H1 (cell line): ENCODE data around the gene SURF1. TPM values are rescaled to one million over a fixed set of nuclear protein-coding genes. Genes with fewer than 3 reads are reported as not detected.

ENCODE experiments used
- CTCF ChIA-PET: fragments of 300-600 bp; sonication (Branson Sonifier 250); formaldehyde crosslinking; loops from one replicate; lab custom pipeline; 2021; ENCODE audit not compliant: partially characterized antibody; lab: Charles Lee
- POLR2A ChIA-PET: fragments of 300-600 bp; sonication (Branson Sonifier 250); formaldehyde crosslinking; loops from one replicate; lab custom pipeline; 2021; ENCODE audit warnings: inconsistent platforms; ENCODE audit not compliant: partially characterized antibody; lab: Charles Lee
- DNase-seq, 2 experiments: peaks; one replicate each; pipeline versions ENCODE4 v3.0.0 to v3.0.0-alpha.2; 2010 to 2022; ENCODE audit warnings: low spot score in 2 of 2, low read depth in 1 of 2, mixed read lengths in 1 of 2
- FAIRE-seq: peaks from 2 replicates; lab custom pipeline; 2011; peaks lifted over from hg19 to GRCh38; lab: Jason Lieb, UNC
- H2AFZ ChIP-seq: 2 replicates; pipeline ENCODE4 v1.8.1; 2012; ENCODE audit warnings: low read length, inconsistent platforms
- H2AK5ac ChIP-seq: 2 replicates; pipeline ENCODE4 v1.6.1; 2013; ENCODE audit warnings: low read depth, low read length
- H2BK120ac ChIP-seq: replicated peaks from 2 replicates; pipeline ENCODE3; 2013; ENCODE audit warnings: low read depth, low read length, inconsistent platforms
- H2BK12ac ChIP-seq: 2 replicates; pipeline ENCODE4 v1.6.1; 2013; ENCODE audit warnings: low read depth, low read length
- H2BK15ac ChIP-seq: 2 replicates; pipeline ENCODE4 v1.6.1; 2013; ENCODE audit warnings: low read length
- H2BK20ac ChIP-seq: 2 replicates; pipeline ENCODE4 v1.6.1; 2013; ENCODE audit warnings: low read length
- H2BK5ac ChIP-seq: 2 replicates; pipeline ENCODE4 v1.6.1; 2013; ENCODE audit warnings: low read depth, low read length
- H3K14ac ChIP-seq: 2 replicates; pipeline ENCODE4 v1.6.1; 2013; ENCODE audit warnings: inconsistent platforms; ENCODE audit not compliant: insufficient read length
- H3K18ac ChIP-seq: 2 replicates; pipeline ENCODE4 v1.6.1; 2013; ENCODE audit warnings: low read length; ENCODE audit errors: extremely low read depth
- H3K23ac ChIP-seq: 2 replicates; pipeline ENCODE4 v1.6.1; 2013; ENCODE audit warnings: inconsistent platforms; ENCODE audit not compliant: insufficient read length
- H3K23me2 ChIP-seq: 2 replicates; pipeline ENCODE4 v1.6.1; 2013; ENCODE audit warnings: low read depth, low read length
- H3K27ac ChIP-seq: 2 replicates; pipeline ENCODE4 v1.6.1; 2011; ENCODE audit warnings: low read depth, low read length, inconsistent platforms
- H3K27me3 ChIP-seq, 4 experiments: replicated peaks in 1 of 4; 1 replicate in 1 of 4; 2 replicates in 3 of 4; pipeline versions ENCODE4 v1.6.1 to v1.8.1; 2011 to 2013; ENCODE audit warnings: low read length in 3 of 4, mild to moderate bottlenecking in 3 of 4, inconsistent platforms in 2 of 4, mixed read lengths in 2 of 4, moderate library complexity in 1 of 4; ENCODE audit not compliant: control insufficient read depth in 3 of 4, insufficient read depth in 3 of 4; ENCODE audit errors: extremely low read depth in 1 of 4
- H3K36me3 ChIP-seq, 4 experiments: 2 replicates each; pipeline versions ENCODE4 v1.6.1 to v1.8.1; 2011 to 2013; ENCODE audit warnings: mild to moderate bottlenecking in 4 of 4, low read length in 3 of 4, moderate library complexity in 2 of 4, control low read depth in 1 of 4, inconsistent platforms in 1 of 4; ENCODE audit not compliant: insufficient read depth in 4 of 4, control insufficient read depth in 2 of 4
- H3K4ac ChIP-seq: replicated peaks from 2 replicates; pipeline ENCODE3; 2013; ENCODE audit warnings: low read length, low read depth, mixed read lengths, inconsistent platforms; ENCODE audit not compliant: insufficient read length
- H3K4me1 ChIP-seq, 4 experiments: replicated peaks in 1 of 4; 1 replicate in 1 of 4; 2 replicates in 3 of 4; pipeline versions ENCODE4 v1.6.1 to v1.8.1; 2011 to 2013; ENCODE audit warnings: low read length in 3 of 4, inconsistent platforms in 2 of 4, mixed read lengths in 1 of 4; ENCODE audit not compliant: insufficient read depth in 4 of 4, control insufficient read depth in 3 of 4
- H3K4me2 ChIP-seq, 2 experiments: 2 replicates each; pipeline versions ENCODE4 v1.6.1 to v1.8.1; 2011 to 2013; ENCODE audit warnings: low read depth in 2 of 2, low read length in 2 of 2, control low read depth in 1 of 2, inconsistent platforms in 1 of 2, mild to moderate bottlenecking in 1 of 2; ENCODE audit not compliant: insufficient read depth in 1 of 2
- H3K4me3 ChIP-seq, 4 experiments: fragments of 200-600, 300-600 bp in 1 of 4; sonication (generic), shearing (Covaris generic), sonication (Bioruptor Twin) in 1 of 4; 2 replicates each; pipeline versions ENCODE4 v1.5.1 to v1.8.1; 2011 to 2016; ENCODE audit warnings: low read length in 4 of 4, low read depth in 3 of 4, control low read depth in 2 of 4, inconsistent platforms in 2 of 4, mild to moderate bottlenecking in 2 of 4, mixed read lengths in 1 of 4, moderate library complexity in 1 of 4; ENCODE audit not compliant: insufficient read depth in 2 of 4; ENCODE audit errors: extremely low read depth in 1 of 4
- H3K56ac ChIP-seq: replicated peaks from 2 replicates; pipeline ENCODE3; 2013; ENCODE audit warnings: low read depth, mild to moderate bottlenecking, mixed read lengths, low read length, inconsistent platforms; ENCODE audit not compliant: insufficient read length
- H3K79me1 ChIP-seq: 2 replicates; pipeline ENCODE4 v1.6.1; 2013; ENCODE audit warnings: low read depth, low read length, control low read depth
- H3K79me2 ChIP-seq, 2 experiments: 2 replicates each; pipeline versions ENCODE4 v1.6.1 to v1.8.1; 2012 to 2013; ENCODE audit warnings: low read length in 2 of 2, mild to moderate bottlenecking in 2 of 2, inconsistent platforms in 1 of 2; ENCODE audit not compliant: insufficient read depth in 2 of 2, control insufficient read depth in 1 of 2
- H3K9ac ChIP-seq, 4 experiments: replicated peaks in 1 of 4; 1 replicate in 1 of 4; 2 replicates in 3 of 4; pipeline versions ENCODE4 v1.6.1 to v1.8.1; 2011 to 2013; ENCODE audit warnings: low read depth in 3 of 4, low read length in 3 of 4, control low read depth in 2 of 4, mild to moderate bottlenecking in 2 of 4, moderate library complexity in 2 of 4, inconsistent platforms in 1 of 4; ENCODE audit errors: extremely low read depth in 1 of 4
- H3K9me3 ChIP-seq, 2 experiments: 2 replicates each; pipeline versions ENCODE4 v1.6.1 to v1.8.1; 2012 to 2013; ENCODE audit warnings: mild to moderate bottlenecking in 2 of 2, moderate library complexity in 2 of 2, control low read depth in 1 of 2, inconsistent platforms in 1 of 2, low read depth in 1 of 2, low read length in 1 of 2, mixed read lengths in 1 of 2; ENCODE audit not compliant: insufficient read depth in 2 of 2
- H4K20me1 ChIP-seq, 2 experiments: replicated peaks in 1 of 2; 2 replicates each; pipeline versions ENCODE3 to v1.8.1; 2011 to 2013; ENCODE audit warnings: inconsistent platforms in 2 of 2, low read length in 2 of 2, mild to moderate bottlenecking in 1 of 2; ENCODE audit not compliant: insufficient read depth in 2 of 2, control insufficient read depth in 1 of 2
- H4K5ac ChIP-seq: 2 replicates; pipeline ENCODE4 v1.6.1; 2013; ENCODE audit warnings: low read length, low read depth, mixed read lengths, inconsistent platforms; ENCODE audit not compliant: insufficient read length
- H4K8ac ChIP-seq: 2 replicates; pipeline ENCODE4 v1.8.0; 2013; ENCODE audit warnings: mild to moderate bottlenecking, moderate library complexity, low read length, inconsistent platforms; ENCODE audit not compliant: insufficient read depth; ENCODE audit errors: extremely low read depth
- H4K91ac ChIP-seq: replicated peaks from 2 replicates; pipeline ENCODE3; 2013; ENCODE audit warnings: low read length, mixed read lengths, inconsistent platforms; ENCODE audit not compliant: insufficient read length
- POLR2AphosphoS5 ChIP-seq: IDR thresholded peaks from 2 replicates; pipeline ENCODE4 v1.6.1; 2011; ENCODE audit warnings: low read depth, low read length
- SRF ChIP-seq: IDR thresholded peaks from 2 replicates; pipeline ENCODE4 v1.6.1; 2011; ENCODE audit warnings: mild to moderate bottlenecking, low read depth, low read length, moderate library complexity
- TBP ChIP-seq: IDR thresholded peaks from 2 replicates; pipeline ENCODE4 v1.6.1; 2011; ENCODE audit warnings: low read depth, low read length, improper control_type of control experiment
- YY1 ChIP-seq: IDR thresholded peaks from 2 replicates; pipeline ENCODE4 v1.6.1; 2011; ENCODE audit warnings: low read depth, mild to moderate bottlenecking, low read length
- WGBS, 2 experiments: shearing (Covaris generic) in 1 of 2; methylation state at CpG; one replicate each; pipeline versions ENCODE4 v1.1.6 to v1.1.7; 2013 to 2015; ENCODE audit warnings: low lambda C conversion rate in 2 of 2, mixed read lengths in 2 of 2, inconsistent platforms in 1 of 2, low coverage in 1 of 2, missing lambda C conversion rate in 1 of 2; ENCODE audit not compliant: insufficient replicate concordance in 2 of 2, insufficient coverage in 1 of 2, insufficient read length in 1 of 2; ENCODE audit errors: extremely low coverage in 1 of 2, missing lambda C conversion rate in 1 of 2; 5-methylcytosine and 5-hydroxymethylcytosine counted together
- polyA plus RNA-seq, 7 experiments: library from polyadenylated mRNA; depleted of rRNA in 3 of 7; stranded (reverse) in 5 of 7; unstranded in 2 of 7; fragments of >200 nt in 5 of 7; fragments of 200-250 nt in 2 of 7; gene quantifications; 1 replicate in 5 of 7; 2 replicates in 1 of 7; 4 replicates in 1 of 7; pipeline versions ENCODE4 v1.2.1 to v1.2.3, GENCODE V29; 2011 to 2013; ENCODE audit warnings: missing spikeins in 2 of 7, mixed read lengths in 2 of 7
- total RNA-seq: library from RNA; stranded (reverse); fragmentation: NEBNext Ultra II Directional; extraction: Animal tissue kit (Norgen Biotek cat#: 25700); gene quantifications from 2 replicates; pipeline ENCODE4 v1.2.1, GENCODE V29; 2021

SURF1 gene
- total and polyA plus RNA-seq, 2 of the 8 experiments (the other 6 are each of a cell fraction or from before 2014, with no cell fraction given), result 43.1 to 44.7 TPM

DNA sequence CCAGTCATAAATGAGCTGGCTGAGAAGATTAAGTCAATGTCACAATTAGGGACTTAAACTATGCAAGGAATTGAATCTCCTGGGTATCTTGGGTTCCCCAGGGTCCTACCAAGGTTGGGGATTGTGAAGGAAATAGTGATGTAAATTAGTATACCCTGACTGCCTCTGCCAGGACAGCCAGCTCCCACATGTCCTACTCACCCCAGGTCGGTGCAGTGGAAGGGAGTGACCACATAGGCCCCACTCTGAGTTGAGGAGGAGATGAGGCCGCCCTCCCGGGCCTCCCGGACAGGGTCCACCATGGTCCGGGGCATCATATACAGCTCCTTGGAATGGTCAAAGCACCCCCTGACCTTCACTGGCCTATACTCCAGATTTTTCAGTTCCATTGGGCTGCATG lies 2.7 kb downstream of the SURF1 start:
- Histone ChIP-seq H3K4me2 (no peak overlapping the region), H2BK120ac (no peak overlapping the region), H3K14ac (no peak overlapping the region), H3K36me3 (peaks cover 20 to 45% (median 39%) of the 10 kb centered on the region in 4 experiments), H2AFZ (no peak overlapping the region), H3K4me1 (peaks cover 0 to 12% (median 5%) of the 10 kb centered on the region in 4 experiments; a peak in 6 of 7 replicates), H2BK12ac (no peak overlapping the region), H2AK5ac (no peak overlapping the region), H3K9me3 (no peaks in the 10 kb centered on the region), H3K79me1 (no peaks in the 10 kb centered on the region; the same call in 1 of the 2 replicates), H3K79me2 (peaks cover 5 to 33% of the 10 kb centered on the region in 2 experiments), H2BK5ac (no peak overlapping the region), H3K23ac (no peak overlapping the region), H2BK20ac (no peak overlapping the region), H4K20me1 (peaks cover 6 to 13% of the 10 kb centered on the region in 2 experiments), H4K8ac (no peak overlapping the region), H3K9ac (no peak overlapping the region), H2BK15ac (no peak overlapping the region), H3K56ac (no peak overlapping the region), H4K91ac (no peak overlapping the region), H3K27me3 (no peaks in the 10 kb centered on the region), H4K5ac (no peak overlapping the region), H3K4me3 (no peak overlapping the region), H3K18ac (no peak overlapping the region), H3K4ac (no peak overlapping the region), H3K23me2 (peaks cover 8% of the 10 kb centered on the region; the same call in 1 of the 2 replicates), H3K27ac (no peak overlapping the region)
- WGBS, 2 experiments, result 84% methylated on average over 5 of the region's 5 CpGs; no CpG with 5 or more reads in 1 of the 2 experiments
- DNase-seq (no peak), FAIRE-seq (no peak)
- POLR2A ChIA-PET, result interaction anchor here (0.9 to 16.1 kb wide), 14 partner anchors 9 to 133 kb away, joined by 3 to 461 read pairs (median 6); partner anchors contain the start of genes CACFD1, MED22, RPL7A and STKLD1
- CTCF ChIA-PET, result interaction anchor here (0.8 to 8.2 kb wide), 5 partner anchors 12 to 134 kb away, joined by 3 to 90 read pairs (median 7); no protein-coding TSS in a partner anchor
- TF ChIP-seq YY1 (no peak), TBP (no peak), SRF (no peak), POLR2AphosphoS5 (peak; percentile 71; the same call in 1 of the 2 replicates)
